ENCODE measurements around the gene SUCLG1.
"Not testable (repeated sequence)": the region's sequence is repeated elsewhere in the genome, so short reads cannot be mapped to it uniquely, and the experiment has no call there.

The SUCLG1 gene

GRCh38 chr2:84459018-84459943 is at the start of gene SUCLG1:
Gene SUCLG1 (minus strand): TSS chr2:84459280. CDS start chr2:84459269, 11 bp downstream.
- peak; percentile 81 for DNase-seq (ENCODE audit: low read depth)

- no peak for DNase-seq (ENCODE audit: low read depth)
These were observed 39.2 kb upstream of the SUCLG1 start for GRCh38 chr2:84498150-84498799.

GRCh38 chr2:84497285-84497684 is 38.2 kb upstream of the SUCLG1 start:
- no peak for DNase-seq (ENCODE audit: low read depth)

GRCh38 chr2:84496386-84496785 is 37.3 kb upstream of the SUCLG1 start:
- no peak for DNase-seq (ENCODE audit: low read depth)

- DNase-seq (ENCODE audit: low read depth), result no peak
These were observed 36.6 kb upstream of the SUCLG1 start for GRCh38 chr2:84495539-84496146.

- DNase-seq (ENCODE audit: low read depth), result no peak
These were observed 35.0 kb upstream of the SUCLG1 start for GRCh38 chr2:84494070-84494469.

- no peak for DNase-seq (ENCODE audit: low read depth)
These were observed 34.4 kb upstream of the SUCLG1 start for GRCh38 chr2:84493514-84493913.

GRCh38 chr2:84492571-84492970 is 33.5 kb upstream of the SUCLG1 start:
- no peak for DNase-seq (ENCODE audit: low read depth)

- no peak for DNase-seq (ENCODE audit: low read depth)
These were observed 32.7 kb upstream of the SUCLG1 start for GRCh38 chr2:84491741-84492140.

- DNase-seq (ENCODE audit: low read depth), result no peak
These were observed 32.2 kb upstream of the SUCLG1 start for GRCh38 chr2:84491256-84491655.

GRCh38 chr2:84487298-84487996 is 28.4 kb upstream of the SUCLG1 start:
- DNase-seq (ENCODE audit: low read depth), result no peak

GRCh38 chr2:84486441-84487115 is 27.5 kb upstream of the SUCLG1 start:
- no peak for DNase-seq (ENCODE audit: low read depth)

- DNase-seq (ENCODE audit: low read depth), result no peak
These were observed 24.2 kb upstream of the SUCLG1 start for GRCh38 chr2:84483320-84483719.

GRCh38 chr2:84482603-84483002 is 23.5 kb upstream of the SUCLG1 start:
- no peak for DNase-seq (ENCODE audit: low read depth)

GRCh38 chr2:84481702-84482101 is 22.6 kb upstream of the SUCLG1 start:
- no peak for DNase-seq (ENCODE audit: low read depth)

- DNase-seq (ENCODE audit: low read depth), result no peak
These were observed 19.8 kb upstream of the SUCLG1 start for GRCh38 chr2:84478867-84479266.

- no peak for DNase-seq (ENCODE audit: low read depth)
These were observed 18.8 kb upstream of the SUCLG1 start for GRCh38 chr2:84477886-84478285.

- no peak for DNase-seq (ENCODE audit: low read depth)
These were observed 15.1 kb upstream of the SUCLG1 start for GRCh38 chr2:84474176-84474575.

GRCh38 chr2:84472856-84473565 is 13.9 kb upstream of the SUCLG1 start:
- DNase-seq (ENCODE audit: low read depth), result no peak

GRCh38 chr2:84472423-84472822 is 13.3 kb upstream of the SUCLG1 start:
- not testable (repeated sequence) for DNase-seq (ENCODE audit: low read depth)

GRCh38 chr2:84467389-84467788 is 8.3 kb upstream of the SUCLG1 start:
- no peak for DNase-seq (ENCODE audit: low read depth)

All from activated T-cell treated with anti-CD3 and anti-CD28 coated beads for 48 hours (primary cell).